Measurements from ENCODE around the gene NOS2. TPM values are rescaled to one million over a fixed set of nuclear protein-coding genes. Genes with fewer than 3 reads are reported as not detected.

NOS2 gene
- total RNA-seq, 1 donor from 2014 or later = 0.09 TPM

- Histone ChIP-seq H3K4me3 (ENCODE audit: insufficient read depth, low read depth, low read length) (peak overlapping the region; percentile 17), H2AFZ (ENCODE audit: low read depth, low read length) (peak overlapping the region; percentile 63), H3K9ac (ENCODE audit: low read length) (no peak overlapping the region), H3K79me2 (ENCODE audit: insufficient read depth, low read length) (no peaks in the 10 kb centered on the region), H3K27ac (ENCODE audit: low read depth, low read length) (no peak overlapping the region), H3K9me3 (ENCODE audit: insufficient read depth, low read depth, low read length) (no peaks in the 10 kb centered on the region), H3K27me3 (ENCODE audit: insufficient read depth, low read length) (peaks cover 26% of the 10 kb centered on the region), H4K20me1 (ENCODE audit: insufficient read depth, low read length) (no peaks in the 10 kb centered on the region), H3K4me2 (ENCODE audit: low read length) (peak overlapping the region; percentile 80), H3K4me1 (ENCODE audit: insufficient read depth, low read length) (peaks cover 7% of the 10 kb centered on the region), H3K36me3 (ENCODE audit: insufficient read depth, low read length) (no peaks in the 10 kb centered on the region)
- Mint-ChIP-seq H3K9me3 (ENCODE audit: unreplicated experiment) (peaks cover 5% of the 10 kb centered on the region), H3K4me3 (ENCODE audit: unreplicated experiment) (peak overlapping the region; percentile 76), H3K27me3 (ENCODE audit: low read depth, unreplicated experiment) (peaks cover 68% of the 10 kb centered on the region), H3K36me3 (ENCODE audit: low read depth, unreplicated experiment) (no peaks in the 10 kb centered on the region), H3K27ac (ENCODE audit: unreplicated experiment) (no peak overlapping the region), H3K4me1 (ENCODE audit: low read depth, unreplicated experiment) (no peaks in the 10 kb centered on the region)
- TF ChIP-seq EZH2 (IDR thresholded peaks at IDR 0.05; ENCODE audit: insufficient read depth, low read length) (no peak), CTCF (IDR thresholded peaks at IDR 0.05; ENCODE audit: insufficient read depth, low read depth, low read length) (no peak)
- FAIRE-seq (no peak), DNase-seq (ENCODE audit: low read depth) (no peak)
Measured at GRCh38 chr17:27793168-27793905, 7.0 kb downstream of the NOS2 start.

- H3K36me3 Mint-ChIP-seq (ENCODE audit: low read depth, unreplicated experiment) = no peaks in the 10 kb centered on the region
- Histone ChIP-seq H3K79me2 (ENCODE audit: insufficient read depth, low read length) (no peaks in the 10 kb centered on the region), H4K20me1 (ENCODE audit: insufficient read depth, low read length) (no peaks in the 10 kb centered on the region), H3K36me3 (ENCODE audit: insufficient read depth, low read length) (no peaks in the 10 kb centered on the region), H2AFZ (ENCODE audit: low read depth, low read length) (no peak overlapping the region), H3K27me3 (ENCODE audit: insufficient read depth, low read length) (peaks cover 23% of the 10 kb centered on the region), H3K27ac (ENCODE audit: low read depth, low read length) (no peak overlapping the region), H3K9ac (ENCODE audit: low read length) (no peak overlapping the region), H3K4me2 (ENCODE audit: low read length) (no peak overlapping the region), H3K4me1 (ENCODE audit: insufficient read depth, low read length) (peaks cover 7% of the 10 kb centered on the region), H3K4me3 (ENCODE audit: insufficient read depth, low read depth, low read length) (no peak overlapping the region), H3K9me3 (ENCODE audit: insufficient read depth, low read depth, low read length) (no peaks in the 10 kb centered on the region)
- TF ChIP-seq CTCF (IDR thresholded peaks at IDR 0.05; ENCODE audit: insufficient read depth, low read depth, low read length) = no peak
- TF ChIP-seq EZH2 (IDR thresholded peaks at IDR 0.05; ENCODE audit: insufficient read depth, low read length) = no peak
- peaks cover 5% of the 10 kb centered on the region for H3K9me3 Mint-ChIP-seq (ENCODE audit: unreplicated experiment)
- no peaks in the 10 kb centered on the region for H3K4me1 Mint-ChIP-seq (ENCODE audit: low read depth, unreplicated experiment)
- H3K27ac Mint-ChIP-seq (ENCODE audit: unreplicated experiment) = no peak overlapping the region
- DNase-seq (ENCODE audit: low read depth) (no peak), FAIRE-seq (no peak)
- H3K4me3 Mint-ChIP-seq (ENCODE audit: unreplicated experiment) = no peak overlapping the region
- peaks cover 61% of the 10 kb centered on the region for H3K27me3 Mint-ChIP-seq (ENCODE audit: low read depth, unreplicated experiment)
Measured at GRCh38 chr17:27792095-27792494, 8.2 kb downstream of the NOS2 start.

DNA sequence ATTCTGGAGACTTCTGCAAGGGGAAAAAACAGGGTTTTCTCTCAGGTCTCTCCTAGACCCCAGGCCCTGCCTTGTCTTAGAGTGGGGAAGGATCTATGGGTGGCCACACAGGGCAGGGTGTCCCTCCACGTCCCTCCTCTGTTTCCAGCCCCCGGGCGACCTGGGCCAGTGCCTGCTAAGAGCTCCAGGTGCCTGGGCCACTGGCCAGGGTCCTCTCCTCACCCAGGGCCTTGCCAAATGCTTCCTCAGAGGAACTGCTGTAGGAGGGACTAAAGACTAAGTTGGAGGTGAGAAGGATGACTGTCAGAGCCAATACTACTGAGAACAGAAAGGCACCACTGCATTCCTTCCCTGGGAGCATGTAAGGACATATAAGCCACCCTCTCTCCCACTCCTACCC, 11.4 kb downstream of the NOS2 start:
- no peak for TF ChIP-seq CTCF (IDR thresholded peaks at IDR 0.05; ENCODE audit: insufficient read depth, low read depth, low read length)
- Histone ChIP-seq H3K4me3 (ENCODE audit: insufficient read depth, low read depth, low read length) (no peak overlapping the region), H3K27ac (ENCODE audit: low read depth, low read length) (no peak overlapping the region), H3K4me2 (ENCODE audit: low read length) (no peak overlapping the region), H2AFZ (ENCODE audit: low read depth, low read length) (no peak overlapping the region), H3K4me1 (ENCODE audit: insufficient read depth, low read length) (peaks cover 7% of the 10 kb centered on the region), H4K20me1 (ENCODE audit: insufficient read depth, low read length) (no peaks in the 10 kb centered on the region), H3K9me3 (ENCODE audit: insufficient read depth, low read depth, low read length) (no peaks in the 10 kb centered on the region), H3K27me3 (ENCODE audit: insufficient read depth, low read length) (peaks cover 7% of the 10 kb centered on the region), H3K36me3 (ENCODE audit: insufficient read depth, low read length) (no peaks in the 10 kb centered on the region), H3K9ac (ENCODE audit: low read length) (no peak overlapping the region), H3K79me2 (ENCODE audit: insufficient read depth, low read length) (no peaks in the 10 kb centered on the region)
- Mint-ChIP-seq H3K4me3 (ENCODE audit: unreplicated experiment) (no peak overlapping the region), H3K4me1 (ENCODE audit: low read depth, unreplicated experiment) (peaks cover 2% of the 10 kb centered on the region), H3K27ac (ENCODE audit: unreplicated experiment) (no peak overlapping the region), H3K36me3 (ENCODE audit: low read depth, unreplicated experiment) (no peaks in the 10 kb centered on the region), H3K9me3 (ENCODE audit: unreplicated experiment) (peaks cover 2% of the 10 kb centered on the region), H3K27me3 (ENCODE audit: low read depth, unreplicated experiment) (peaks cover 33% of the 10 kb centered on the region)
- FAIRE-seq (no peak), DNase-seq (ENCODE audit: low read depth) (no peak)
